Loucy (cell line): ENCODE results near the gene PRKAR2B.

Experiments
- H2AFZ ChIP-seq: fragments of 200-600 bp; sonication (generic); 2 replicates; pipeline ENCODE4 v1.6.0; 2016; ENCODE audit warnings: antibody characterized with exemption, mild to moderate bottlenecking, low read length, moderate library complexity
- H3F3A ChIP-seq: fragments of 200-600 bp; 2 replicates; pipeline ENCODE4 v1.6.0; 2016; ENCODE audit warnings: antibody characterized with exemption, low read depth, mild to moderate bottlenecking
- H3K27me3 ChIP-seq: fragments of 200-600 bp; sonication (generic); 2 replicates; pipeline ENCODE4 v1.6.1; 2014; ENCODE audit warnings: low read length, mild to moderate bottlenecking; ENCODE audit not compliant: insufficient read depth, poor library complexity, severe bottlenecking
- H3K36me3 ChIP-seq: fragments of 200-600 bp; sonication (generic); 2 replicates; pipeline ENCODE4 v1.6.1; 2016; ENCODE audit warnings: low read length; ENCODE audit not compliant: insufficient read depth
- H3K4me1 ChIP-seq: fragments of 200-600 bp; sonication (generic); 2 replicates; pipeline ENCODE4 v1.5.1; 2014; ENCODE audit warnings: low read length, mild to moderate bottlenecking; ENCODE audit not compliant: insufficient read depth, poor library complexity, severe bottlenecking
- H3K4me2 ChIP-seq: fragments of 200-600 bp; sonication (generic); 2 replicates; pipeline ENCODE4 v1.6.0; 2014; ENCODE audit warnings: antibody characterized with exemption, low read length, low read depth, mild to moderate bottlenecking; ENCODE audit not compliant: poor library complexity, severe bottlenecking
- H3K4me3 ChIP-seq: fragments of 200-600 bp; sonication (generic); 2 replicates; pipeline ENCODE4 v1.5.1; 2014; ENCODE audit warnings: low read length, mild to moderate bottlenecking, mixed read lengths; ENCODE audit not compliant: poor library complexity, severe bottlenecking
- H3K79me2 ChIP-seq: fragments of 200-600 bp; sonication (generic); 2 replicates; pipeline ENCODE4 v1.6.1; 2014; ENCODE audit warnings: low read length; ENCODE audit not compliant: insufficient read depth
- H3K9ac ChIP-seq: fragments of 200-600 bp; sonication (generic); 2 replicates; pipeline ENCODE4 v1.6.0; 2014; ENCODE audit warnings: mild to moderate bottlenecking, low read depth, low read length, moderate library complexity; ENCODE audit not compliant: poor library complexity, severe bottlenecking
- H3K9me2 ChIP-seq: fragments of 200-600 bp; sonication (generic); replicated peaks from 2 replicates; pipeline ENCODE4 v1.6.1; 2016; ENCODE audit warnings: low read depth, low read length, mixed read lengths
- H3K9me3 ChIP-seq: fragments of 200-600 bp; sonication (generic); 2 replicates; pipeline ENCODE4 v1.6.1; 2014; ENCODE audit warnings: mild to moderate bottlenecking, antibody characterized with exemption, low read length, low read depth; ENCODE audit not compliant: insufficient read depth
- H4K20me1 ChIP-seq: fragments of 200-600 bp; sonication (generic); 2 replicates; pipeline ENCODE4 v1.6.0; 2014; ENCODE audit warnings: antibody characterized with exemption, low read length, mild to moderate bottlenecking; ENCODE audit not compliant: insufficient read depth, poor library complexity, severe bottlenecking
- EZH2phosphoT487 ChIP-seq: fragments of 200-600 bp; IDR thresholded peaks from 2 replicates; pipeline ENCODE4 v1.6.1; 2018; ENCODE audit warnings: antibody characterized with exemption, mild to moderate bottlenecking, moderate library complexity, borderline replicate concordance
- TF ChIP-seq, protein P1 (sequence below): fragments of 200-600 bp; sonication (generic); conservative IDR thresholded peaks from 2 replicates; pipeline ENCODE4 v1.5.1; 2014; ENCODE audit warnings: mild to moderate bottlenecking, antibody characterized with exemption, low read length

PRKAR2B gene

DNA sequence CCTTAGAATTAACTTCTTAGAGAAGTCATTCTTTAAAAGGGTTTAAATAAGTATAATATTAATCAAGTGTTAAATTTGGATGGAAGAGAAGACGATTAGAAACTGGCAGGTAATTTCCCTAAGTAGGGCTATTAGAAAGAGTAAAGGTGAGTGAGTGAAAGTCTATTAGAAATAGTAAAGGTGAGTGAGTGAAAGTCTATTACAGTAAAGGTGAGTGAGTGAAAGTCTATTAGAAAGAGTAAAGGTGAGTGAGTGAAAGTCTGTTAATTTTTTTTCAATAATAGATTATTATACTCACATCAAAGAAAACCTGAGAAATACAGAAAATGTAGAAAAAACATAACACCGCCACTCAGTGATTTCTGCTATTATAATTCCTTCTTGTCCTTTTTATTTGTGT lies 113.5 kb downstream of the PRKAR2B start:
- TF ChIP-seq, protein P1, sequence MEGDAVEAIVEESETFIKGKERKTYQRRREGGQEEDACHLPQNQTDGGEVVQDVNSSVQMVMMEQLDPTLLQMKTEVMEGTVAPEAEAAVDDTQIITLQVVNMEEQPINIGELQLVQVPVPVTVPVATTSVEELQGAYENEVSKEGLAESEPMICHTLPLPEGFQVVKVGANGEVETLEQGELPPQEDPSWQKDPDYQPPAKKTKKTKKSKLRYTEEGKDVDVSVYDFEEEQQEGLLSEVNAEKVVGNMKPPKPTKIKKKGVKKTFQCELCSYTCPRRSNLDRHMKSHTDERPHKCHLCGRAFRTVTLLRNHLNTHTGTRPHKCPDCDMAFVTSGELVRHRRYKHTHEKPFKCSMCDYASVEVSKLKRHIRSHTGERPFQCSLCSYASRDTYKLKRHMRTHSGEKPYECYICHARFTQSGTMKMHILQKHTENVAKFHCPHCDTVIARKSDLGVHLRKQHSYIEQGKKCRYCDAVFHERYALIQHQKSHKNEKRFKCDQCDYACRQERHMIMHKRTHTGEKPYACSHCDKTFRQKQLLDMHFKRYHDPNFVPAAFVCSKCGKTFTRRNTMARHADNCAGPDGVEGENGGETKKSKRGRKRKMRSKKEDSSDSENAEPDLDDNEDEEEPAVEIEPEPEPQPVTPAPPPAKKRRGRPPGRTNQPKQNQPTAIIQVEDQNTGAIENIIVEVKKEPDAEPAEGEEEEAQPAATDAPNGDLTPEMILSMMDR, result no peak
- no peak for TF ChIP-seq EZH2phosphoT487
- Histone ChIP-seq H3K4me2 (no peak overlapping the region), H3K27me3 (no peaks in the 10 kb centered on the region), H3K4me3 (no peak overlapping the region), H3K9ac (no peak overlapping the region), H3K4me1 (no peaks in the 10 kb centered on the region), H3F3A (no peaks in the 10 kb centered on the region), H3K36me3 (no peaks in the 10 kb centered on the region), H3K9me3 (no peaks in the 10 kb centered on the region), H3K9me2 (no peaks in the 10 kb centered on the region), H3K79me2 (no peaks in the 10 kb centered on the region), H2AFZ (no peak overlapping the region), H4K20me1 (no peaks in the 10 kb centered on the region)

DNA sequence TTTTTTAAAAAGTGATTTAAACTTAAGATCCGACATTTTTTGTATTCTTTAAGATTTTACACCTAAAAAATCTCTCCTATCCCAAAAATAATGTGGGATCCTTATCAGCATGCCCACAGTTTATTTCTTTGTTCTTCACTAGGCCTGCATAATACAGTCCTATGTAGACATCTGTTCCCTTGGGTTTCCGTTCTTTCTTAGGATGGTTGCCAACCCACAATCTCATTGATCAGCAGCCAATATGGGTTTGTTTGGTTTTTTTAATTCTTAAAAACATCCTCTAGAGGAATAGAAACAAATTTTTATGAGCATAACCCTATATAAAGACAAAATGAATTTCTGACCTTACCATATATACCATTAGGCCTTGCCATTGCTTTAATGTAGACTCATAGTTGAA lies 115.9 kb downstream of the PRKAR2B start:
- Histone ChIP-seq H3K27me3 (no peaks in the 10 kb centered on the region), H3K9me2 (no peaks in the 10 kb centered on the region), H3F3A (no peaks in the 10 kb centered on the region), H4K20me1 (no peaks in the 10 kb centered on the region), H3K9ac (no peak overlapping the region), H3K9me3 (no peaks in the 10 kb centered on the region), H3K4me2 (no peak overlapping the region), H3K4me3 (no peak overlapping the region), H2AFZ (no peak overlapping the region), H3K36me3 (no peaks in the 10 kb centered on the region), H3K79me2 (no peaks in the 10 kb centered on the region), H3K4me1 (no peaks in the 10 kb centered on the region)
- TF ChIP-seq EZH2phosphoT487, result no peak
- TF ChIP-seq, protein P1, result no peak

DNA sequence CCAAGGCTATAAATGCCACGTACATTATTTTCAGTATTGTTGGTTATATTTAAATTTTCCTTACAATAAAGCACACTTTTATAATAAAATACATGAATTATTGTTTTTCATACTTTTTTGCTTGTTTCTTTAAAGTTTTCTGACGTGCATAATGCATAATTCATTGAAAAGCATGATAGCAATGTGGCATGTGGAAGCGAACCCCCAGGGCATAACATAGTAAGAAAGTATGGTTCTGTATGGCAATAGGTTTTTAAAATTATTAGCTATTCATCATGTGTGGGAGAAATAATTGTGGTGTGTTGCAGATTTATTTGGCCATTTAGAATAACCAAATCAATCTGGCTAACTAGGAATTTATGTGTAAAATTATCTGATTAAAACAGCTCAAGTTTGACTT lies 116.9 kb downstream of the PRKAR2B start:
- Histone ChIP-seq H3K4me3 (no peak overlapping the region), H3K36me3 (no peaks in the 10 kb centered on the region), H4K20me1 (no peaks in the 10 kb centered on the region), H3K27me3 (no peaks in the 10 kb centered on the region), H3K9me3 (no peaks in the 10 kb centered on the region), H3K9ac (no peak overlapping the region), H3K4me2 (no peak overlapping the region), H3K9me2 (no peaks in the 10 kb centered on the region), H3K79me2 (no peaks in the 10 kb centered on the region), H3F3A (no peaks in the 10 kb centered on the region), H2AFZ (no peak overlapping the region), H3K4me1 (no peaks in the 10 kb centered on the region)
- TF ChIP-seq EZH2phosphoT487, result no peak
- TF ChIP-seq, protein P1, result no peak
